ENCODE data around the gene GARNL3.

GARNL3 gene

GRCh38 chr9:127406799-127407491 is 142.4 kb downstream of the GARNL3 start:
- no peak for DNase-seq

- no peak for DNase-seq
These were observed 142.9 kb downstream of the GARNL3 start for GRCh38 chr9:127407492-127407843.

GRCh38 chr9:127411122-127411521 is 146.5 kb downstream of the GARNL3 start:
- DNase-seq = no peak

GRCh38 chr9:127415141-127415540 is 150.6 kb downstream of the GARNL3 start:
- DNase-seq = no peak

GRCh38 chr9:127415657-127416056 is 151.1 kb downstream of the GARNL3 start:
- DNase-seq = no peak

GRCh38 chr9:127417131-127418036 is 152.8 kb downstream of the GARNL3 start:
- no peak for DNase-seq

- peak; percentile 63 for DNase-seq
These were observed 153.5 kb downstream of the GARNL3 start for GRCh38 chr9:127418037-127418471.

GRCh38 chr9:127419348-127419747 is 154.8 kb downstream of the GARNL3 start:
- no peak for DNase-seq

- no peak for DNase-seq
These were observed 156.5 kb downstream of the GARNL3 start for GRCh38 chr9:127421057-127421456.

GRCh38 chr9:127422133-127422782 is 157.7 kb downstream of the GARNL3 start:
- DNase-seq = no peak

- no peak for DNase-seq
These were observed 158.2 kb downstream of the GARNL3 start for GRCh38 chr9:127422787-127423186.

GRCh38 chr9:127423476-127423933 is 158.9 kb downstream of the GARNL3 start:
- DNase-seq = no peak

- DNase-seq = peak; percentile 95
These were observed 159.5 kb downstream of the GARNL3 start, which contains the start of gene ZNF79 for GRCh38 chr9:127423934-127424675. ZNF79 (plus strand) TSS chr9:127424382; CDS start chr9:127424788, 406 bp downstream.

GRCh38 chr9:127424676-127424999 is 160.1 kb downstream of the GARNL3 start:
- peak; percentile 51 for DNase-seq

GRCh38 chr9:127426756-127427155 is 162.2 kb downstream of the GARNL3 start:
- peak; percentile 70 for DNase-seq

- no peak for DNase-seq
These were observed 163.8 kb downstream of the GARNL3 start for GRCh38 chr9:127428348-127428747.

GRCh38 chr9:127430415-127430814 is 165.8 kb downstream of the GARNL3 start:
- no peak for DNase-seq

GRCh38 chr9:127437497-127438264 is 173.1 kb downstream of the GARNL3 start:
- peak; percentile 19 for DNase-seq

GRCh38 chr9:127438394-127438793 is 173.8 kb downstream of the GARNL3 start:
- no peak for DNase-seq

All from stimulated activated CD4-positive, alpha-beta T cell treated with anti-CD3 and anti-CD28 coated beads, Interleukin-15, amount 100 ng/mL, for 24 hours (primary cell).